Subcutaneous abdominal adipose tissue (tissue), 5 donors: ENCODE measurements around the gene CROCC2.

Experiments
- H3K27ac ChIP-seq: one replicate; pipeline ENCODE4 v1.7.0; 2013; ENCODE audit warnings: low read depth, mild to moderate bottlenecking, inconsistent platforms, low read length, moderate library complexity
- H3K27me3 ChIP-seq, 5 donors: one replicate each; pipeline ENCODE4 v1.7.0; 2013; ENCODE audit warnings: low read length in 5 of 5, inconsistent platforms in 1 of 5; ENCODE audit not compliant: control insufficient read depth in 5 of 5, insufficient read depth in 4 of 5
- H3K36me3 ChIP-seq, 5 donors: one replicate each; pipeline ENCODE4 v1.7.0; 2013; ENCODE audit warnings: low read length in 5 of 5; ENCODE audit not compliant: control insufficient read depth in 5 of 5, insufficient read depth in 5 of 5
- H3K4me1 ChIP-seq, 5 donors: one replicate each; pipeline ENCODE4 v1.7.0; 2013; ENCODE audit warnings: low read length in 5 of 5, mild to moderate bottlenecking in 3 of 5, moderate library complexity in 1 of 5; ENCODE audit not compliant: control insufficient read depth in 5 of 5, insufficient read depth in 5 of 5
- H3K4me3 ChIP-seq, 5 donors: one replicate each; pipeline ENCODE4 v1.7.0; 2013; ENCODE audit warnings: low read length in 5 of 5, low read depth in 1 of 5
- H3K9ac ChIP-seq, 5 donors: one replicate each; pipeline ENCODE4 v1.7.0; 2013; ENCODE audit warnings: low read length in 5 of 5, mild to moderate bottlenecking in 4 of 5, moderate library complexity in 3 of 5
- H3K9me3 ChIP-seq, 5 donors: one replicate each; pipeline ENCODE4 v1.7.0; 2013; ENCODE audit warnings: low read length in 5 of 5; ENCODE audit not compliant: control insufficient read depth in 5 of 5
- donor health status: healthy.
- donor health status: healthy.
- donor health status: healthy.
- donor health status: healthy.
- donor health status: healthy.

The CROCC2 gene

DNA sequence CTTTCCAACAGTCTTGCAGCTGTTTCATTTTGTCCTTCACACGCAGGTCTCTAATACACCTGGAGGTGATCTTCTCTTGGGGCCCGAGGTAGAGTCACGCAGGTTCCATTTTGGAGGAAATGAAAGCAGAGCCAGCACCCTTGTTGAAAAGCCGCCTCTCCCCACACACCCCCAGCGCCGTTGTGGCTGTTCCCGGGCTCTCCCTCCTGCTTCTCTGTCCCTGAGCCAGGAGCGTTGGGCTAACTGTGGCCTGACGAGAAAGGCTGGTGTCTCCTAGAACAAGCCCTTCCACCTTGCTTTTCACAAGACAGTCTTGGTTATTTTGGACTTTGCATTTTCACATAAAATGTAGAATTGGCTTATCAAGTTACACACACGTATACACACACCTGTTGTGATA, 108.6 kb downstream of the CROCC2 start:
- H3K4me1 ChIP-seq: peaks cover 0 to 13% (median 10%) of the 10 kb centered on the region in 5 donors
- no peaks in the 10 kb centered on the region for H3K27me3 ChIP-seq
- no peaks in the 10 kb centered on the region for H3K9me3 ChIP-seq
- no peak overlapping the region for H3K9ac ChIP-seq
- H3K27ac ChIP-seq: no peak overlapping the region
- H3K36me3 ChIP-seq: peaks cover 0 to 45% (median 20%) of the 10 kb centered on the region in 5 donors
- no peak overlapping the region for H3K4me3 ChIP-seq

DNA sequence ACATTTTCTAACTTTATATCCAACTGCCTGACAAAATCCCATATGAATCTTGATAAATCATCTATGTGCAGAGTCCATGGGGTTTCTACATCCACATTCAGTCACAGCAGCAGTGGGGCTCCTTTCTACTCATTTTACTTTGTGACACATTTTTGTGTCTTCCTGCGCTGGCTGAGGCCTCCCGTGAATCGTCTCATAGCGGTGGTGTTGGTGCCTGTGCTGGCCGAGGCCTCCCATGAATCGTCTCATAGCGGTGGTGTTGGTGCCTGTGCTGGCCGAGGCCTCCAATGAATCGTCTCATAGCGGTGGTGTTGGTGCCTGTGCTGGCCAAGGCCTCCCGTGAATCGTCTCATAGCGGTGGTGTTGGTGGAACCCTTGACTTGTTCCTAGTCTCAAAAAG, 109.3 kb downstream of the CROCC2 start:
- Histone ChIP-seq H3K4me1 (peaks cover 0 to 6% (median 3%) of the 10 kb centered on the region in 5 donors), H3K9me3 (no peaks in the 10 kb centered on the region), H3K9ac (no peak overlapping the region), H3K4me3 (no peak overlapping the region), H3K27me3 (no peaks in the 10 kb centered on the region), H3K27ac (no peak overlapping the region), H3K36me3 (peaks cover 0 to 51% (median 20%) of the 10 kb centered on the region in 5 donors)

GRCh38 chr2:241017228-241017940, 111.2 kb downstream of the CROCC2 start:
- Histone ChIP-seq H3K27me3 (no peaks in the 10 kb centered on the region), H3K9me3 (peaks cover 0 to 3% (median 0%) of the 10 kb centered on the region in 5 donors), H3K4me1 (no peaks in the 10 kb centered on the region), H3K9ac (no peak overlapping the region), H3K36me3 (peaks cover 3 to 56% (median 20%) of the 10 kb centered on the region in 5 donors), H3K27ac (no peak overlapping the region), H3K4me3 (no peak overlapping the region)

- Histone ChIP-seq H3K4me3 (no peak overlapping the region), H3K4me1 (no peaks in the 10 kb centered on the region), H3K27me3 (no peaks in the 10 kb centered on the region), H3K27ac (no peak overlapping the region), H3K9ac (no peak overlapping the region), H3K9me3 (peaks cover 0 to 5% (median 0%) of the 10 kb centered on the region in 5 donors), H3K36me3 (peaks cover 4 to 53% (median 20%) of the 10 kb centered on the region in 5 donors)
Measured at GRCh38 chr2:241018051-241018891, 112.1 kb downstream of the CROCC2 start.

DNA sequence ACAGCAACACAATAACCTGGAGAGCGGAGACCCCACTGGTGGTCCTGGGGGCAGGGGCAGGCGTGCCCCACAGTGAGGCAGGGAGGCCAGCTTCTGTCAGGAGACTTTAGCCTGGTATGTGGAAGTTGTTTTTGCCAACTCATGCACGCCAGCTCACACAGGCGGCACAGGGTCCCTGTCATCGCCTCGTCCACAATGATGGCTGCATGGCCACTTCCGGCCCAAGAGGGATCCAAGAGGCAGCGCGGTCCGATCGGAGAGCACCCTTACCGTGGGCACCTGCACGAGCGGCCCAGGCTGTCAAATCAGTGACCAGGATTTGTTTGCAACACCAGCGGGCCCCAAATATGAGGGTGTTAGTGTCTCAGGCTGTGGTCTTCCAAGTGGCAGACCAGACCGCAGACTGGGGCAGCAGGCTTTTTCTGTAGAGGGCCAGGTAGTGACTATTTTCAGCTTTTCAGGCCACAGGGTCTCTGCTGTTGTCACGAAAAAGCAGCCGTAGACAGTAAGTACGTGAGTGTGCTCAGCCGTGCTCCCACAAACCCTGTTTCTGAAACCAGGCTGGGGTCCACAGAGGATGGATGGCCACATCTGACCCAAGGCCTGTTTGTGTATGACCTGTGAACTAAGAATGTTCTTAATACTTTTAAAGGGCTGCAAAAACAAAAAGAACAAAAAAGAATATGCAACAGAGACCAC, 113.5 kb downstream of the CROCC2 start:
- peaks cover 4 to 45% (median 20%) of the 10 kb centered on the region in 5 donors for H3K36me3 ChIP-seq
- H3K27me3 ChIP-seq: no peaks in the 10 kb centered on the region
- no peak overlapping the region for H3K4me3 ChIP-seq
- H3K9me3 ChIP-seq: peaks cover 0 to 5% (median 0%) of the 10 kb centered on the region in 5 donors
- no peak overlapping the region for H3K27ac ChIP-seq
- no peak overlapping the region for H3K9ac ChIP-seq
- H3K4me1 ChIP-seq: no peaks in the 10 kb centered on the region

- no peak overlapping the region for H3K9ac ChIP-seq
- no peaks in the 10 kb centered on the region for H3K27me3 ChIP-seq
- H3K4me1 ChIP-seq: no peaks in the 10 kb centered on the region
- peaks cover 4 to 41% (median 18%) of the 10 kb centered on the region in 5 donors for H3K36me3 ChIP-seq
- H3K27ac ChIP-seq: no peak overlapping the region
- H3K9me3 ChIP-seq: peaks cover 0 to 10% (median 6%) of the 10 kb centered on the region in 5 donors
- no peak overlapping the region for H3K4me3 ChIP-seq
Measured at GRCh38 chr2:241020201-241020600, 114.1 kb downstream of the CROCC2 start.

DNA sequence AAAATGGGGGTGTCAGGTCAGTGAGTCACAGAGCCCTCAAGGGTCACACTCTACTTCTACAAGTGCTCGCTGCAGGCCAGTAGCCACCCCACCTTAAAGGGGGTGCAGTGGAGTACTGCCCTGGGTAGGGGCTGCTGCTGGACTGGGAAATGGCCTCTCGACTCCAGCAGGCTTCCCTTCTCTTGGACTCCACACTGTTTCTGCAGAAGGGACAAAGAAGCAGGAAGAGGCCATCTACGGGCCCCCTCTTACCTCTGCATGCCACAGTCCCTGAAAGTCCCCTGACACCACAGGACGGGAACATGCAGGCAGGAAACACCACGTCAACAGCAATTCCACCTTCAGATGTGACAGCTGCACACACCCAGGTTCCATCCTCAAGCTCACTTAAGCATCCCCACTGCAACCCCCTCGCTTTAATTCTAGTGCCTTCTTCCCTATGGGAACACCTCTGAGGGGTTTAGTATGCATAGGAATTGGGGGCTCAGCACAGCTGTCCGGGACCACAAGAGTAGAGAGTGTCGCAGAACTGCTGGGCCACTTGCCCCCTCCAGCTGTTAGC, 114.6 kb downstream of the CROCC2 start:
- H3K27ac ChIP-seq: no peak overlapping the region

GRCh38 chr2:241025639-241026038, 119.5 kb downstream of the CROCC2 start:
- H3K9ac ChIP-seq: no peak overlapping the region
- H3K4me1 ChIP-seq: no peaks in the 10 kb centered on the region
- peaks cover 4 to 9% (median 6%) of the 10 kb centered on the region in 5 donors for H3K36me3 ChIP-seq
- H3K4me3 ChIP-seq: no peak overlapping the region
- H3K27ac ChIP-seq: no peak overlapping the region
- H3K9me3 ChIP-seq: peaks cover 3 to 24% (median 20%) of the 10 kb centered on the region in 5 donors
- no peaks in the 10 kb centered on the region for H3K27me3 ChIP-seq

More for the DNA sequence above, 114.6 kb downstream of the CROCC2 start:
- H3K9ac ChIP-seq: no peak overlapping the region
- H3K36me3 ChIP-seq: peaks cover 4 to 37% (median 18%) of the 10 kb centered on the region in 5 donors
- H3K27me3 ChIP-seq: no peaks in the 10 kb centered on the region
- H3K4me1 ChIP-seq: no peaks in the 10 kb centered on the region
- H3K9me3 ChIP-seq: peaks cover 0 to 15% (median 9%) of the 10 kb centered on the region in 5 donors
- no peak overlapping the region for H3K4me3 ChIP-seq

GRCh38 chr2:241029599-241030332, 123.6 kb downstream of the CROCC2 start:
- H3K4me1 ChIP-seq: no peaks in the 10 kb centered on the region
- H3K9me3 ChIP-seq: peaks cover 3 to 20% (median 19%) of the 10 kb centered on the region in 5 donors
- H3K9ac ChIP-seq: no peak overlapping the region
- no peak overlapping the region for H3K27ac ChIP-seq
- no peak overlapping the region for H3K4me3 ChIP-seq
- H3K27me3 ChIP-seq: no peaks in the 10 kb centered on the region
- peaks cover 0 to 37% (median 32%) of the 10 kb centered on the region in 5 donors for H3K36me3 ChIP-seq
